PFSK-1 (cell line): ENCODE data around the gene DGKG.

ENCODE experiments used
- FOXP2 ChIP-seq: optimal IDR thresholded peaks from 2 replicates; pipeline ENCODE3; 2011; ENCODE audit warnings: borderline replicate concordance, control low read depth, inconsistent platforms; ENCODE audit not compliant: insufficient read depth; ENCODE audit errors: extremely low read length, extremely low read depth
- POLR2AphosphoS5 ChIP-seq: IDR thresholded peaks from 2 replicates; pipeline ENCODE4 v1.6.1; 2012; ENCODE audit warnings: low read depth, mild to moderate bottlenecking, control low read depth, low read length, moderate library complexity
- REST ChIP-seq, 2 experiments: IDR thresholded peaks; 2 replicates each; pipeline versions ENCODE4 v1.6.1 to v1.8.0; 2011 to 2012; ENCODE audit warnings: low read depth in 2 of 2, low read length in 2 of 2, control low read depth in 1 of 2, inconsistent platforms in 1 of 2, mild to moderate bottlenecking in 1 of 2, moderate library complexity in 1 of 2; ENCODE audit not compliant: insufficient read depth in 1 of 2
- SIN3A ChIP-seq: IDR thresholded peaks from 2 replicates; pipeline ENCODE4 v1.6.1; 2012; ENCODE audit warnings: mild to moderate bottlenecking, low read length, moderate library complexity, borderline replicate concordance; ENCODE audit not compliant: insufficient read depth
- TAF1 ChIP-seq: IDR thresholded peaks from 2 replicates; pipeline ENCODE4 v1.6.1; 2012; ENCODE audit warnings: low read length, control low read depth, borderline replicate concordance; ENCODE audit not compliant: insufficient read depth

Gene DGKG

GRCh38 chr3:186383026-186383993 is 21.3 kb upstream of the DGKG start:
- TF ChIP-seq SIN3A (no peak), POLR2AphosphoS5 (no peak), FOXP2 (no peak), REST (IDR thresholded peaks at IDR 0.05; ENCODE audit: insufficient read depth in 1 of 2, low read depth in 2 of 2, low read length in 2 of 2) (no peak), TAF1 (no peak)

- TF ChIP-seq TAF1 (no peak), SIN3A (no peak), REST (IDR thresholded peaks at IDR 0.05; ENCODE audit: insufficient read depth in 1 of 2, low read depth in 2 of 2, low read length in 2 of 2) (no peak), POLR2AphosphoS5 (no peak), FOXP2 (no peak)
Measured at GRCh38 chr3:186382217-186382885, 20.3 kb upstream of the DGKG start.

- TF ChIP-seq SIN3A (no peak), FOXP2 (no peak), REST (IDR thresholded peaks at IDR 0.05; ENCODE audit: insufficient read depth in 1 of 2, low read depth in 2 of 2, low read length in 2 of 2) (no peak), TAF1 (no peak)
Measured at GRCh38 chr3:186381424-186382216, 19.6 kb upstream of the DGKG start.

- TF ChIP-seq REST (IDR thresholded peaks at IDR 0.05; ENCODE audit: insufficient read depth in 1 of 2, low read depth in 2 of 2, low read length in 2 of 2) (no peak), TAF1 (no peak), SIN3A (no peak), POLR2AphosphoS5 (no peak), FOXP2 (no peak)
Measured at GRCh38 chr3:186380622-186381380, 18.8 kb upstream of the DGKG start.
